Smooth muscle cell (in vitro differentiated cells): ENCODE results near the gene FCHSD2. TPM values are rescaled to one million over a fixed set of nuclear protein-coding genes. Genes with fewer than 3 reads are reported as not detected.
A peak's percentile ranks its signal among the peaks of the same experiment; 100 is the strongest.

Source experiments
- DNase-seq: peaks from one replicate; lab custom pipeline; 2025; ENCODE audit not compliant: unreplicated experiment; lab: John Stamatoyannopoulos, UW
- H2AFZ ChIP-seq: fragments of 200-600 bp; sonication (generic); 2 replicates; pipeline ENCODE4 v1.6.0; 2016; ENCODE audit warnings: antibody characterized with exemption, low read depth, mild to moderate bottlenecking
- H3F3A ChIP-seq: fragments of 200-600 bp; sonication (generic); 2 replicates; pipeline ENCODE4 v1.6.0; 2017; ENCODE audit warnings: antibody characterized with exemption, low read depth
- H3K27ac ChIP-seq: fragments of 200-600 bp; sonication (generic); 2 replicates; pipeline ENCODE4 v1.5.1; 2016; ENCODE audit warnings: low read depth, mild to moderate bottlenecking
- H3K27me3 ChIP-seq: fragments of 200-600 bp; sonication (generic); 2 replicates; pipeline ENCODE4 v1.6.1; 2016; ENCODE audit warnings: low read depth, mild to moderate bottlenecking
- H3K36me3 ChIP-seq: fragments of 200-600 bp; sonication (generic); 2 replicates; pipeline ENCODE4 v1.5.1; 2016; ENCODE audit warnings: low read depth
- H3K4me1 ChIP-seq: fragments of 200-600 bp; sonication (generic); 2 replicates; pipeline ENCODE4 v1.5.1; 2016; ENCODE audit warnings: low read depth
- H3K4me2 ChIP-seq: fragments of 200-600 bp; sonication (generic); 2 replicates; pipeline ENCODE4 v1.6.0; 2016; ENCODE audit warnings: mild to moderate bottlenecking
- H3K4me3 ChIP-seq: fragments of 200-600 bp; sonication (generic); 2 replicates; pipeline ENCODE4 v1.5.1; 2016; ENCODE audit warnings: mild to moderate bottlenecking
- H3K79me2 ChIP-seq: fragments of 200-600 bp; sonication (generic); 2 replicates; pipeline ENCODE4 v1.6.0; 2016; ENCODE audit warnings: low read depth, mild to moderate bottlenecking
- H3K9ac ChIP-seq: fragments of 200-600 bp; sonication (generic); 2 replicates; pipeline ENCODE4 v1.6.0; 2016; ENCODE audit warnings: low read depth
- H3K9me3 ChIP-seq: fragments of 200-600 bp; sonication (generic); replicated peaks from 2 replicates; pipeline ENCODE4 v1.5.1; 2016; ENCODE audit warnings: low read depth
- H4K20me1 ChIP-seq: fragments of 200-600 bp; sonication (generic); 2 replicates; pipeline ENCODE4 v1.6.0; 2016; ENCODE audit warnings: low read depth
- CTCF ChIP-seq: fragments of 200-600 bp; sonication (generic); IDR thresholded peaks from 2 replicates; pipeline ENCODE4 v1.5.1; 2017; ENCODE audit warnings: borderline replicate concordance, mild to moderate bottlenecking, antibody characterized with exemption; ENCODE audit not compliant: insufficient read depth, poor library complexity, severe bottlenecking
- WGBS: methylation state at CpG from one replicate; pipeline ENCODE4 v1.1.7; 2016; ENCODE audit warnings: low lambda C conversion rate; 5-methylcytosine and 5-hydroxymethylcytosine counted together
- polyA plus RNA-seq: library from polyadenylated mRNA; unstranded; fragments of >200 nt; fragmentation: Nextera tagmentation; extraction: Ambion mirVana; gene quantifications from 2 replicates; pipeline ENCODE4 v1.2.1, GENCODE V29; 2016
- total RNA-seq: library from RNA; depleted of rRNA; stranded (reverse); fragments of >200 nt; gene quantifications from 2 replicates; pipeline ENCODE4 v1.2.3, GENCODE V29; 2014

Gene FCHSD2
- total and polyA plus RNA-seq, 2 experiments from 2014 or later, result 14.6 to 24.3 TPM

- no peak overlapping the region for H3K27ac ChIP-seq
- H3K79me2 ChIP-seq, result no peaks in the 10 kb centered on the region
- H3K27me3 ChIP-seq, result no peaks in the 10 kb centered on the region
- peaks cover 13% of the 10 kb centered on the region for H3K36me3 ChIP-seq
- H3K4me1 ChIP-seq, result peaks cover 6% of the 10 kb centered on the region
- TF ChIP-seq CTCF, result no peak
- no peaks in the 10 kb centered on the region for H3K9me3 ChIP-seq
- peaks cover 20% of the 10 kb centered on the region for H4K20me1 ChIP-seq
- H3K4me3 ChIP-seq, result no peak overlapping the region
- H2AFZ ChIP-seq, result no peak overlapping the region
- H3F3A ChIP-seq, result peaks cover 4% of the 10 kb centered on the region
- no peak overlapping the region for H3K4me2 ChIP-seq
- no peak overlapping the region for H3K9ac ChIP-seq
- DNase-seq, result no peak
These were observed 156.5 kb downstream of the FCHSD2 start for GRCh38 chr11:72985645-72986044.

GRCh38 chr11:72984453-72985077, 157.6 kb downstream of the FCHSD2 start:
- peak overlapping the region; percentile 35 for H3K27ac ChIP-seq
- H3K4me2 ChIP-seq, result no peak overlapping the region
- no peaks in the 10 kb centered on the region for H3K27me3 ChIP-seq
- H3K36me3 ChIP-seq, result peaks cover 13% of the 10 kb centered on the region
- no peak for TF ChIP-seq CTCF
- WGBS, result 50% methylated on average over 3 of the region's 3 CpGs
- peaks cover 6% of the 10 kb centered on the region for H3K4me1 ChIP-seq
- no peak for DNase-seq
- no peaks in the 10 kb centered on the region for H3K79me2 ChIP-seq
- peaks cover 10% of the 10 kb centered on the region for H4K20me1 ChIP-seq
- H2AFZ ChIP-seq, result no peak overlapping the region
- H3K9ac ChIP-seq, result no peak overlapping the region
- H3F3A ChIP-seq, result peaks cover 4% of the 10 kb centered on the region
- no peak overlapping the region for H3K4me3 ChIP-seq
- H3K9me3 ChIP-seq, result no peaks in the 10 kb centered on the region

GRCh38 chr11:72983560-72983959, 158.6 kb downstream of the FCHSD2 start:
- Histone ChIP-seq H3K4me2 (no peak overlapping the region), H3F3A (peaks cover 4% of the 10 kb centered on the region), H3K4me1 (peaks cover 6% of the 10 kb centered on the region), H2AFZ (no peak overlapping the region), H3K27ac (no peak overlapping the region), H4K20me1 (peaks cover 4% of the 10 kb centered on the region), H3K36me3 (peaks cover 11% of the 10 kb centered on the region), H3K27me3 (no peaks in the 10 kb centered on the region), H3K4me3 (no peak overlapping the region), H3K9me3 (no peaks in the 10 kb centered on the region), H3K9ac (no peak overlapping the region), H3K79me2 (no peaks in the 10 kb centered on the region)
- no peak for TF ChIP-seq CTCF
- no peak for DNase-seq
- WGBS, result 97% methylated on average over 2 of the region's 2 CpGs

- Histone ChIP-seq H3K9ac (no peak overlapping the region), H3K4me1 (peaks cover 6% of the 10 kb centered on the region), H3K27ac (no peak overlapping the region), H3K36me3 (no peaks in the 10 kb centered on the region), H3K9me3 (no peaks in the 10 kb centered on the region), H3K4me2 (no peak overlapping the region), H3K4me3 (no peak overlapping the region), H4K20me1 (peaks cover 4% of the 10 kb centered on the region), H3K79me2 (no peaks in the 10 kb centered on the region), H3F3A (peaks cover 4% of the 10 kb centered on the region), H2AFZ (no peak overlapping the region), H3K27me3 (no peaks in the 10 kb centered on the region)
- DNase-seq, result no peak
- no peak for TF ChIP-seq CTCF
- 71% methylated on average over 3 of the region's 3 CpGs for WGBS
These were observed 160.0 kb downstream of the FCHSD2 start for GRCh38 chr11:72981971-72982685.
